DND-41 (cell line): ENCODE measurements around the gene PDS5B.

Experiments
- EZH2 ChIP-seq: IDR thresholded peaks from 3 replicates; pipeline ENCODE4 v1.6.1; 2012; ENCODE audit warnings: borderline replicate concordance, low read depth, mild to moderate bottlenecking, moderate library complexity, low read length, inconsistent platforms; ENCODE audit not compliant: severe bottlenecking
- TF ChIP-seq, protein P1 (sequence below): IDR thresholded peaks from 2 replicates; pipeline ENCODE4 v1.5.1; 2012; ENCODE audit warnings: borderline replicate concordance, low read length, moderate library complexity, mild to moderate bottlenecking; ENCODE audit not compliant: poor library complexity, severe bottlenecking; ENCODE audit errors: extremely low read depth

DNA sequence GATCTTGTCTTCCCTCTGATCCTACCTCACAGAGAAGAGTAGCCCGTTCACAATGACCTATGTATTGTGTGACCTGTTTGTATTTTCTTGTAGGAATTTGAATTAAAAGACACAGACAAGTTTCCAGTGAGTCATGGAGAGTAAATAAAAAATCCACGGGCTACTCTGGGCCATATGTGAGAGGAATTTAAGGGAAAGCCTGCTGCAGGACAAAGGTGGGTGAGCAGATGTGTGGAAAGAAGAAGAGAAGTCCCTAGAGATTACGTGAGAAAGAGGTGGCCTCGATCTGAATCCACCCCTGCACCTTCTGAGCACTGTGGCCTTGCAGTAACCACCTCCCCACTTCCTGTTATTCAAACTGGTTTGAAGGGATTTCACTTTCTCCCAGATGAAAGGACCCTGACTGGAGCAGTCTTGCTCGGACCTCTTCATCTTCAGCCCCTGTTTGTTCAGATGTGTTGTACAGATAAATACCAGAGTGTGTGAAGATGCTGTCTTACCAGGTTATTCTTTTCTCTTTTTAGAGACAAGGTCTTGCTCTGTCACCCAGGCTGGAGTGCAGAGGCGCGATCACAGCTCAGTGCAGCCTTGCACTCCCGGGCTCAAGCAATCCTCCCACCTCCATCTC, 205.4 kb downstream of the PDS5B start:
- TF ChIP-seq, protein P1, sequence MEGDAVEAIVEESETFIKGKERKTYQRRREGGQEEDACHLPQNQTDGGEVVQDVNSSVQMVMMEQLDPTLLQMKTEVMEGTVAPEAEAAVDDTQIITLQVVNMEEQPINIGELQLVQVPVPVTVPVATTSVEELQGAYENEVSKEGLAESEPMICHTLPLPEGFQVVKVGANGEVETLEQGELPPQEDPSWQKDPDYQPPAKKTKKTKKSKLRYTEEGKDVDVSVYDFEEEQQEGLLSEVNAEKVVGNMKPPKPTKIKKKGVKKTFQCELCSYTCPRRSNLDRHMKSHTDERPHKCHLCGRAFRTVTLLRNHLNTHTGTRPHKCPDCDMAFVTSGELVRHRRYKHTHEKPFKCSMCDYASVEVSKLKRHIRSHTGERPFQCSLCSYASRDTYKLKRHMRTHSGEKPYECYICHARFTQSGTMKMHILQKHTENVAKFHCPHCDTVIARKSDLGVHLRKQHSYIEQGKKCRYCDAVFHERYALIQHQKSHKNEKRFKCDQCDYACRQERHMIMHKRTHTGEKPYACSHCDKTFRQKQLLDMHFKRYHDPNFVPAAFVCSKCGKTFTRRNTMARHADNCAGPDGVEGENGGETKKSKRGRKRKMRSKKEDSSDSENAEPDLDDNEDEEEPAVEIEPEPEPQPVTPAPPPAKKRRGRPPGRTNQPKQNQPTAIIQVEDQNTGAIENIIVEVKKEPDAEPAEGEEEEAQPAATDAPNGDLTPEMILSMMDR = no peak
- TF ChIP-seq EZH2 = no peak
